ENCODE measurements around the gene SLC17A9. TPM values are rescaled to one million over a fixed set of nuclear protein-coding genes. Genes with fewer than 3 reads are reported as not detected.

SLC17A9 gene
- total RNA-seq, 1 experiment from 2014 or later, result 37.6 TPM

DNA sequence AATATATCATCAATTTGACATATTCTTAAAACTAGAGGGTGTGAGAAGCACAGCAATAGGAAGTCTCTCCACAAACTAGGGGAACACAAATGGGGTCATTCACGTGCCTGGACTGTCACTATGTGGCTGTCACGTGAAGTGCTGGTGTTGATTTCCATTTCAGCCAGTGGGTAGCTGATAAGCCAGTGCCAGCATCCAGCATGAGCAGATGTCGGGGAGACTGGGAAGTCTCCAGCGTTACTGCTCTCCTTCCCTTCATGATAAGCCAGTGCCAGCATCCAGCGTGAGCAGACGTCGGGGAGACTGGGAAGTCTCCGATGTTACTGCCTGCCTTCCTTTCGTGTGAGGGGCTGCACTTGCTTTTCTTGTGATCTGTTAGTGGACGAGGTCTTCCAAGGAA, 5.6 kb upstream of the SLC17A9 start:
- ATAC-seq (no peak), DNase-seq (ENCODE audit: low read depth, low spot score) (no peak)
- Histone ChIP-seq H3K27me3 (ENCODE audit: insufficient read depth, low read length) (no peaks in the 10 kb centered on the region), H3K9me3 (ENCODE audit: control insufficient read depth in 1 of 2, insufficient read depth in 1 of 2, low read depth in 1 of 2, low read length in 2 of 2) (peaks cover 0 to 6% of the 10 kb centered on the region in 2 experiments; a peak in 1 of 4 replicates), H3K9ac (ENCODE audit: low read length) (no peak overlapping the region), H3K4me2 (ENCODE audit: low read length) (no peak overlapping the region), H3K79me2 (ENCODE audit: insufficient read depth, low read length) (peaks cover 17% of the 10 kb centered on the region), H3K27ac (ENCODE audit: low read depth, low read length) (no peak overlapping the region), H3K4me1 (ENCODE audit: control insufficient read depth in 1 of 2, insufficient read depth in 2 of 2, low read length in 2 of 2) (peaks cover 6 to 7% of the 10 kb centered on the region in 2 experiments), H3K9me2 (ENCODE audit: insufficient read depth) (no peaks in the 10 kb centered on the region), H3K4me3 (replicated peaks in 1 of 2; ENCODE audit: low read depth in 1 of 2, low read length in 2 of 2) (no peak overlapping the region), H4K20me1 (ENCODE audit: insufficient read depth) (no peaks in the 10 kb centered on the region), H2AFZ (ENCODE audit: low read depth, low read length, poor library complexity, severe bottlenecking) (no peak overlapping the region), H3K36me3 (ENCODE audit: control insufficient read depth in 1 of 2, insufficient read depth in 2 of 2, low read length in 2 of 2) (peaks cover 45 to 65% of the 10 kb centered on the region in 2 experiments)
- no TSS peak for BruUV-seq (replicated peaks)
- POLR2A ChIA-PET, result no interaction called here
- intact Hi-C loops (cut with micrococcal nuclease), result no loop called here
- TF ChIP-seq TCF7L2 (IDR thresholded peaks at IDR 0.05; ENCODE audit: borderline replicate concordance, extremely low read depth, insufficient read depth, insufficient read length), result no peak
- TF ChIP-seq, protein P1, sequence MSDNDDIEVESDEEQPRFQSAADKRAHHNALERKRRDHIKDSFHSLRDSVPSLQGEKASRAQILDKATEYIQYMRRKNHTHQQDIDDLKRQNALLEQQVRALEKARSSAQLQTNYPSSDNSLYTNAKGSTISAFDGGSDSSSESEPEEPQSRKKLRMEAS (IDR thresholded peaks at IDR 0.05), result no peak
- no peak for TF ChIP-seq ZNF274 (IDR thresholded peaks at IDR 0.05; ENCODE audit: low read depth, low read length)
- no peak for TF ChIP-seq EGR1 (IDR thresholded peaks at IDR 0.05; ENCODE audit: low read depth)
- TF ChIP-seq, protein P2, sequence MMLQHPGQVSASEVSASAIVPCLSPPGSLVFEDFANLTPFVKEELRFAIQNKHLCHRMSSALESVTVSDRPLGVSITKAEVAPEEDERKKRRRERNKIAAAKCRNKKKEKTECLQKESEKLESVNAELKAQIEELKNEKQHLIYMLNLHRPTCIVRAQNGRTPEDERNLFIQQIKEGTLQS (IDR thresholded peaks at IDR 0.05), result no peak
- no peak for TF ChIP-seq POLR2A (IDR thresholded peaks at IDR 0.05; ENCODE audit: borderline replicate concordance, extremely low read depth, insufficient read depth, insufficient read length)
- no peak for TF ChIP-seq ELF1 (IDR thresholded peaks at IDR 0.05; ENCODE audit: borderline replicate concordance, low read depth)
- no peak for TF ChIP-seq SRF (IDR thresholded peaks at IDR 0.05; ENCODE audit: low read depth)
- TF ChIP-seq EZH2 (IDR thresholded peaks at IDR 0.05), result no peak
- no peak for TF ChIP-seq ZFX (IDR thresholded peaks at IDR 0.05)
- TF ChIP-seq, protein P3, sequence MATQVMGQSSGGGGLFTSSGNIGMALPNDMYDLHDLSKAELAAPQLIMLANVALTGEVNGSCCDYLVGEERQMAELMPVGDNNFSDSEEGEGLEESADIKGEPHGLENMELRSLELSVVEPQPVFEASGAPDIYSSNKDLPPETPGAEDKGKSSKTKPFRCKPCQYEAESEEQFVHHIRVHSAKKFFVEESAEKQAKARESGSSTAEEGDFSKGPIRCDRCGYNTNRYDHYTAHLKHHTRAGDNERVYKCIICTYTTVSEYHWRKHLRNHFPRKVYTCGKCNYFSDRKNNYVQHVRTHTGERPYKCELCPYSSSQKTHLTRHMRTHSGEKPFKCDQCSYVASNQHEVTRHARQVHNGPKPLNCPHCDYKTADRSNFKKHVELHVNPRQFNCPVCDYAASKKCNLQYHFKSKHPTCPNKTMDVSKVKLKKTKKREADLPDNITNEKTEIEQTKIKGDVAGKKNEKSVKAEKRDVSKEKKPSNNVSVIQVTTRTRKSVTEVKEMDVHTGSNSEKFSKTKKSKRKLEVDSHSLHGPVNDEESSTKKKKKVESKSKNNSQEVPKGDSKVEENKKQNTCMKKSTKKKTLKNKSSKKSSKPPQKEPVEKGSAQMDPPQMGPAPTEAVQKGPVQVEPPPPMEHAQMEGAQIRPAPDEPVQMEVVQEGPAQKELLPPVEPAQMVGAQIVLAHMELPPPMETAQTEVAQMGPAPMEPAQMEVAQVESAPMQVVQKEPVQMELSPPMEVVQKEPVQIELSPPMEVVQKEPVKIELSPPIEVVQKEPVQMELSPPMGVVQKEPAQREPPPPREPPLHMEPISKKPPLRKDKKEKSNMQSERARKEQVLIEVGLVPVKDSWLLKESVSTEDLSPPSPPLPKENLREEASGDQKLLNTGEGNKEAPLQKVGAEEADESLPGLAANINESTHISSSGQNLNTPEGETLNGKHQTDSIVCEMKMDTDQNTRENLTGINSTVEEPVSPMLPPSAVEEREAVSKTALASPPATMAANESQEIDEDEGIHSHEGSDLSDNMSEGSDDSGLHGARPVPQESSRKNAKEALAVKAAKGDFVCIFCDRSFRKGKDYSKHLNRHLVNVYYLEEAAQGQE (IDR thresholded peaks at IDR 0.05; ENCODE audit: low read depth), result no peak
- TF ChIP-seq YY1 (IDR thresholded peaks at IDR 0.05; ENCODE audit: extremely low read depth, insufficient replicate concordance, low read depth, low read length), result no peak
- TF ChIP-seq SP1 (IDR thresholded peaks at IDR 0.05; ENCODE audit: low read depth), result no peak
- no peak for TF ChIP-seq POLR2AphosphoS5 (IDR thresholded peaks at IDR 0.05; ENCODE audit: low read depth, low read length)
- TF ChIP-seq, protein P4, sequence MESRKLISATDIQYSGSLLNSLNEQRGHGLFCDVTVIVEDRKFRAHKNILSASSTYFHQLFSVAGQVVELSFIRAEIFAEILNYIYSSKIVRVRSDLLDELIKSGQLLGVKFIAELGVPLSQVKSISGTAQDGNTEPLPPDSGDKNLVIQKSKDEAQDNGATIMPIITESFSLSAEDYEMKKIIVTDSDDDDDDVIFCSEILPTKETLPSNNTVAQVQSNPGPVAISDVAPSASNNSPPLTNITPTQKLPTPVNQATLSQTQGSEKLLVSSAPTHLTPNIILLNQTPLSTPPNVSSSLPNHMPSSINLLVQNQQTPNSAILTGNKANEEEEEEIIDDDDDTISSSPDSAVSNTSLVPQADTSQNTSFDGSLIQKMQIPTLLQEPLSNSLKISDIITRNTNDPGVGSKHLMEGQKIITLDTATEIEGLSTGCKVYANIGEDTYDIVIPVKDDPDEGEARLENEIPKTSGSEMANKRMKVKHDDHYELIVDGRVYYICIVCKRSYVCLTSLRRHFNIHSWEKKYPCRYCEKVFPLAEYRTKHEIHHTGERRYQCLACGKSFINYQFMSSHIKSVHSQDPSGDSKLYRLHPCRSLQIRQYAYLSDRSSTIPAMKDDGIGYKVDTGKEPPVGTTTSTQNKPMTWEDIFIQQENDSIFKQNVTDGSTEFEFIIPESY (IDR thresholded peaks at IDR 0.05; ENCODE audit: extremely low read depth, insufficient replicate concordance, low read length), result no peak
- TF ChIP-seq FOSL1 (IDR thresholded peaks at IDR 0.05; ENCODE audit: low read depth), result no peak
- no peak for TF ChIP-seq CEBPB (IDR thresholded peaks at IDR 0.05; ENCODE audit: low read depth)
- RAD21 ChIA-PET (ENCODE audit: low non-redundant PET in 1 of 2, low total read pairs in 2 of 2, uncharacterized antibody in 2 of 2, unreplicated experiment in 2 of 2), result no interaction called here
- CTCF ChIA-PET, result no interaction called here
